HG03060 (cell line): ENCODE data around the gene BBIP1.

Source experiments
- ATAC-seq: cut with Tn5 transposase; IDR thresholded peaks from one replicate; pipeline ENCODE4 v1.9.1; 2021; ENCODE audit warnings: low read depth, moderate number of reproducible peaks; ENCODE audit not compliant: unreplicated experiment

BBIP1 gene

GRCh38 chr10:110865809-110866482 lies 53.0 kb downstream of the BBIP1 start:
- peak; percentile 22 for ATAC-seq

- ATAC-seq: no peak
Observed at GRCh38 chr10:110865186-110865808, 53.7 kb downstream of the BBIP1 start.

GRCh38 chr10:110864662-110865140 lies 54.3 kb downstream of the BBIP1 start:
- ATAC-seq: peak; percentile 45

GRCh38 chr10:110863956-110864355 lies 55.0 kb downstream of the BBIP1 start:
- no peak for ATAC-seq

DNA sequence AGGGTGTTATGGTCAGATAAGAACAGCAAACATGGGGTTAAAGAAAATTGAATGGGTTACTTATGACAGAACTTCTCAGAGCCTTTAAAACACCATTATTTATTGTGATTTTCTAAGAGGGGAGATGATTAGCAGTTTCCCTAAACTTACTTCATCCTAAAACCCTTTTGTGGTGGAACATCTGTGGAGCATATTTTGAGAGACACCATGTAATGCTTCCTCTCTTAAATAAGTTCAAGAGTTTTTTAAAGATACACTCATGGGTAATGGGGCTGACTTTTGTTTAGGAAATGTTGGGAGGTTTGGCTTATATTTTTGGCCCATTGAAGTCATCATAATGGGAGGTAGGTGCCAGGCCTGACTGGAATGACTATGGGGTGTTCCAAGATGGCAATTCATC lies 55.6 kb downstream of the BBIP1 start:
- no peak for ATAC-seq

DNA sequence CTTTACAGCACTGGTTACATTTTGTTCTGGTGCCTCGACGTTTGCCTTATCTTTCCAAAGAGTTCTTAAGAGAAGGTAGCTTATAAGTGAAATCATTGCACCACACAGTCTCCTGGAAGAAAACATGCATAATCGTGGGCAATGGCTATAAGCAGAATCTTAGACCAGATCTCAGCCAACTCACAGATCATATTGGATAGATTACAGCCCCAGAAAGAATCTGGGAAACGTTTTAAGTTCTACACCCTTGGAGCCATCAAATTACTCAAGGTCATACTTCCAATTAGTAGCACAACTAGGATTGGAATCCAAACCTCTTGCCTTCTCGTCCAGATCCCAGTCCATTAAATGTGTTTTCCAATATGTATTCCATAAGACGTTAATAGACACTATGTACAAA lies 56.0 kb downstream of the BBIP1 start:
- ATAC-seq: no peak

DNA sequence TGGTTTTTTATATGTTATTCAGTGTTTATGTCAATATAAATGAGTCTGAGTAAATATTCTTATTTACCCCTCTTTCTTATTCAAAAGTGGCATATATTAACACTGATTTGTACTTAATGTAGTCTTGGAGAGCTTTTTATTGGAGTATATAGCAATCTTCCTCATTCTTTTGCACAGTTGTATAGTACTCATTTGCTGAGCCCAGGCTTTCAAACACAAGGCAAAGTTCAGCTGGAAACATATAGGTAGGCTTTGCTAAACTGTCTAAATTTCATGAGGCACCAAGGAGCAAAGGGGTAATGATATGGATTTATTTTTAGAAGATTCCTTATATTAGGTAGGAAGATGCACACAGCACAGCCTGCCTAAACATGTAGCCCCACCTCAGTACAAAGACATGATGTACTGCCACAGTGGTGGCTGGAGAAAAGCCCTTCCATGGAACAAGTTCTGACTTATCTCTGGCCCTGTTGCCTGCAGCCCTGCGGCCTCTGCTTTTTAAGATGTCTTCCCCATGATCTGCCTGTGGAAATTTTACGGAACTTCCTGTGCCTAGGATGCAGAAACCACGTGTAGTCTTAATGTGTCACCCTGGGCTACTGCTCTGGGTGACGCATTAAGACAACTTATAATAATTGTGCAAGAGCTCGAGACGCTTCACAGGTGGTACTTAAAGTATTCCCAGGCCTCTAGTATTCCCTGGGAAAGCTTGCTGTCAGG lies 56.9 kb downstream of the BBIP1 start:
- ATAC-seq: no peak

DNA sequence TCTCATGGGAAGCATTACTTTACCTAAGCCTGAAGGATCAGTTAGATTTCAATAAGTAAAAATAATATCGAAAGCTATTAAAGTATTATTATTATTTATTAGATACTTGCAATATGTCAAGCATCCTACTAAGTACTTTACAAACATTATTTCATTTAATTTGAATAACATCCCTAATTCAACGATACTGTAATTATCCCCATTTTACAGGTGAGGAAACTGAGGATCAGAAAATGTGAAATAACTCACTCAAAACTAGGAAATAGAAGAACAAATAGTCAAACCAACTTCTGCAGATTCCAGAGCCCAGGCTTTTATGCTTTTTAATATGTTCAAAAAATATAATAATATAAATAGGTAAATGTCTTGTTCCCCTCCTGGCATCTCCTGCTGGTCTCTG lies 57.5 kb downstream of the BBIP1 start:
- ATAC-seq: no peak

DNA sequence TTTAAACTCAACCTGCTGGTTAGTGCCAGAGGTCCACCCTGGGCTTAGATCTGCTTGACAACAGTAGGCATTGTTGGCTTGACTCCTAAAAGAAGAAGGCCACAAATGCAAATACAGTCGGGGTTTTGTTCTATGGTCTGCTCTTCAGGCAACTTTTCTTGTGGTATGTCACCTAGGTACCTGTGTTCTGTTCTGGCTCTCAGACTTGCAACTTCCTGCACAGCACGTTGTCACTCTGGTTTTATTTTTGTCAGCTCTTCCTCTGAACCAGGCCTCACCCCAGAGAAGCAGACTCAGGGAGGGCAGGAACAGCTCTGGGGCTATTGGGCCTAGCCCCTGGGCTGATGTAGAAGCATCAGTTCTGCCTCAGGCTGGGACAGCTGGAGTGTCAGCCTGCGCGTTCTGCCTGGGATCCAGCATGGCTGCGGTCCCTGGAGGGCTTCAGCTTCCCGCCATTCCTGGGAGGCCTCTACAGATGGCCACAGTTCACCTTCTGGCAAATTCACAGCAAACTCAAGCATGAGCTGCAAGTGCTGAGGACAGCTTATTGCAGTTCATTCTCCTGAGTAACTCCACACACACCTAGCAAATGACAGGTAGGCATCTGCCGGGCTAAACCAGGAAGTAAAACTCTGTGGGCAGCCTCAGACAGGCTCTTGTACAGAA lies 58.3 kb downstream of the BBIP1 start:
- ATAC-seq: no peak

DNA sequence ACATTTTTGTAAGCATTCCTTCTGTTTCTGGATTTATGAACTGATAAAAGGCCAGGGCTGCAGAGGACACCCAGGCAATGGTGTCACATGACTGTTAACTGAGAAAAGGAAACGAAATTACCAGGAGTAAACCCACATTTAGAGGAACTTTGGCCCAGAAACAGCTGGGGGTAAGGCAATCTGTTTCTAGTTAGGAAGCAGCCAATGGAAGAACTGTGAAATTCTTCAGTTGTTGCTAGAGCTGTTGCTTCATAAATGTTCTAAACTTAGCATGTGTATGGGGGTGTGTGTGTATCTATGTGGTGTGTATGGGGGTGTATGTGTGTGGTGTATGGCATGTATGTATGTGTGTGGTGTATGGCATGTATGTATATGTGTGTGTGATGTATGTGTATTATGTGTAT lies 59.0 kb downstream of the BBIP1 start:
- no peak for ATAC-seq

DNA sequence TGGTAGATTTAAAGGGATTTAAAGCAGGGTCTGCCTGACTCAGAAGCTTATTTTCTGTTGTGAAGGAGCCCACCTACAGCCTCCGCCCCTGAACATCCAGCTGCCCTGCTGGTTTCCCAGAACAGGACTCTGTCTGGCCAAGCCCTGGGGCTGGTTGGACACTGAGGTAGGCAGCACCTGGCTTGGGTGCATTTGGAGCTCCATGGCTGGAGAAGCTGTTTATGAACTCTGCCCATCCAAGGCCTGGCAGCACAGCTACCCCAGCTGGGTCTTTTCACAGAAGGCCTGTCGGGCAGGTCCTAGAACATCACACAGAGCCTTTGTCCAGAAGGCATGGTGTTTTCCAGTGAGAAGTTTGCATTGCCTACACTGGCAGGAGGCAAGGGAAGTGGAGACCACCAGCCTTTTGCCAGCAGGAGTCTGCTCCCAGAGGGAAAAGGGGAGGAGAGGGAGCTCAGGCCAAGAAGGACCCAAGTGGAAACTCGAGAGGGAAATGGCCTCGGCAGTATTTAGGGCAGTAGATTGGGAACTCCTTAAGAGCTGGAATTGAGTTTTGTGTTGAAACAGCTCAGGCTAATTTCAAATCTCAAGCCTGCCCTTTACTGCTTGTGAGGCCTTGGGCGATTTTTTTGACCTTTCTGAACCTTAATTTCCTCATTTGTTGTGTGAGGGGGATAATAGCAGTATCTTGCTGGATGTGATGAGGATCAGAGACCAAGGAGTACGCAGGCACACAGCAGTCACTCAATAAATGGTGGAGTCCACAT lies 59.6 kb downstream of the BBIP1 start:
- ATAC-seq: no peak

GRCh38 chr10:110858297-110858934 lies 60.6 kb downstream of the BBIP1 start:
- no peak for ATAC-seq

DNA sequence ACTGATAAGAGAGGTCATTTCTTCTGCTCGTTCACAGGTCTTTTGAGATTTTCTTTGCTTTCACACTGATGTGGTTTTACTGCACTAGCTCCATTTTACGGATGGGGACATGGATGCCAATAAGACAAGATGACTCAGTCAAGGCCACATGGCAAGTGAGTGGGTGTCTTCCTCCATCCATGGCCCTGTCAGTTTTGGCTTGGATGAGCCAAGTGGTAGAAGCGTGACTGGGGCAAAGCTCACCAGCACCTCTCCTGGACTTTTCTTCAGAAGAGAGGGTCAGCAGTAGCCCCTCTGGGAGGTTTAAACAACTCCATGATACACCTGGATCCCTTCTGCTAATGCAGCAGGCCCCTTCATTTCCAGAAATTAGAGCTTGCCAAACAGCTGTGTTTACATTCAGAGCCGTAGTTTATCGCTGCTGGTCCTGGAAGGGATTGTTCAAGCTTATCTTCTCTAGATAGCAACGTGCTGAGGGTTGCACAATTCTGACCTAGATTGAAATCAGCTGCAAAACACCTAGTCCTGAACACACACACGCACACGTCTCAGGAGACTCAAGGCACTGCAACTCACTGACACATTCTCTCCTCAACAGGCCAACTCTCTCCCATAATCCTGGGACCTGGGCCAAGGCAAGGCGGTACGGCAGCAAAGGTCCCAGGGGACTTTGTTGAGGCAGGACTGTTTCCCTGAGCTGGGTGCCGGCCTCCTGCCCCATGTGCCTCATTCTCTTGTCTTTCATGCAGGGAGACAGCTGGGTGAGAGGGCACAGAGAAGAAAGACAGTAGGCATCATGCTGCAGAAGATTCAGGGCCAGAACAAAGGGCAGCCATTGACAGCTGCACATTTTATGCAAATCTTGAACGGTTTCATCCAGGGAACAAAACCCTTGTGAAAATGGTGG lies 61.5 kb downstream of the BBIP1 start:
- peak; percentile 50 for ATAC-seq

GRCh38 chr10:110853921-110854605 lies 64.9 kb downstream of the BBIP1 start:
- ATAC-seq: no peak

DNA sequence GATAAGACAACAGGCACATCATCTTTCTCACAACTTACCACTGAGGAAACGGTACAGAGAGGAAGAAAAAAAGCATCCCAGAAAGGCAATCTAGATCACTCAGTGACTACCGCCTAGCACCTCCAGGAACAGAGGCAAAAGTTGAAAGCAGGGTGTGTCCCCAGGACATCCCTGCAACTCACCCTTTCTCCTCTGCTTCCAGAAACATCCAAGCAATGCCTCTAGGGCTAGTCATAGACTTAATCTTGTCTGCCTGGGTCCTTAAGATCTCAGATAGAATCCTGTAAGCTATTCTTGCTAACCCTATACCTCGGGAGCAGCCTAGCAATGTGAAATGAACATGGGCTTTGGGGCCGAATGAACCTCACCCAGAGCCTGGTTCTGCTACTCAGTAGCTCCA lies 66.0 kb downstream of the BBIP1 start:
- no peak for ATAC-seq

DNA sequence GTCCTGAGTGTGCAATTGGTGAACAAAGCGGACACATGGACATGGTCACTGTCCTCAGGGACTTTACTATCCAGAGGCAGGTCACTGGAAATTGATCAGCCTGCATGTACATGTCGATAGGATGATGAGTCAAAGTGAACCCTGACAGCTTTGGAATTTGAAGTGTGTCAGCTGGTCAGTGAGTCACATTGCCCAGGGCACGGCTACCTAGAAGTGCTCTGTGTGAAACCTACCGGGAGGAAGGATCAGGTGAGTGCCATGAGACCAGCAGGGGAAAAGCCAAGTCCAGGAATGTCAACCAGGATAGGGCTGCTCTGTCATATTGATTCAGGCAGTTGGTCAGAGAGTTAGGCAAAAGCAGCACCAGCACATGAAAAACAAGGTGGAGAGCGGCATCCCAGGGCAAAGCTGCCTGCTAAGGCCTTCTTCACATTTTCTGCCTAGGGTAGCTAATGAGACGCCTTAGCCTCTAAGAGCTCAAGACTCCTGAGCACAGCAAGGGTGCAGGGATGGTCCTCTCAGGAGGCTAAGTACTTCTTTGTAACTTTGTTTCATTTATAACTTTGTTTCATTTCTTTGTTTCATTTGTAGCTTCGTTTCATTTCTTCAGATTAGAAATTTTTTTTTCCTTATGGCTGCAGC lies 66.6 kb downstream of the BBIP1 start:
- ATAC-seq: no peak

GRCh38 chr10:110851020-110851612 lies 67.9 kb downstream of the BBIP1 start:
- ATAC-seq: no peak
